Pons (tissue), 1 donor: ENCODE measurements around the gene EXOC7.

Experiments used
- DNase-seq: peaks from one replicate; pipeline ENCODE4 v3.0.0-alpha.2; 2016; ENCODE audit warnings: low spot score

The EXOC7 gene

DNA sequence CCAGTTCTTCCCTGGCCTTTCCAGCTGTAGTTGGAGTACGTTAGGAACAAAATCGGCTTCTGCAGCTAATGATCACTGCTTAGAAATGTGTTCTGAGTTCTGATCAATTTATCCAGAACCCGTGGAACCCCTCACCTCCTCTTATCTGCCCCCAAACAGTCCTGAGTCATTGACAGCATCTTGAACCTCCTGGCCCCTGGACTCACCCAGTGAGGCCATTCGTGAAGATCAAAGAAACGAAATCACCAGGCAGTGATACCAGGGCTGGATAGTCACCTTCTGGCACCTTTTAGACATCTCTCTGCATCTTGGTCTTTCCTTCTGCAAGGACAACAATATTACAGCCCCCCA, 17.0 kb upstream of the EXOC7 start:
- no peak for DNase-seq

DNA sequence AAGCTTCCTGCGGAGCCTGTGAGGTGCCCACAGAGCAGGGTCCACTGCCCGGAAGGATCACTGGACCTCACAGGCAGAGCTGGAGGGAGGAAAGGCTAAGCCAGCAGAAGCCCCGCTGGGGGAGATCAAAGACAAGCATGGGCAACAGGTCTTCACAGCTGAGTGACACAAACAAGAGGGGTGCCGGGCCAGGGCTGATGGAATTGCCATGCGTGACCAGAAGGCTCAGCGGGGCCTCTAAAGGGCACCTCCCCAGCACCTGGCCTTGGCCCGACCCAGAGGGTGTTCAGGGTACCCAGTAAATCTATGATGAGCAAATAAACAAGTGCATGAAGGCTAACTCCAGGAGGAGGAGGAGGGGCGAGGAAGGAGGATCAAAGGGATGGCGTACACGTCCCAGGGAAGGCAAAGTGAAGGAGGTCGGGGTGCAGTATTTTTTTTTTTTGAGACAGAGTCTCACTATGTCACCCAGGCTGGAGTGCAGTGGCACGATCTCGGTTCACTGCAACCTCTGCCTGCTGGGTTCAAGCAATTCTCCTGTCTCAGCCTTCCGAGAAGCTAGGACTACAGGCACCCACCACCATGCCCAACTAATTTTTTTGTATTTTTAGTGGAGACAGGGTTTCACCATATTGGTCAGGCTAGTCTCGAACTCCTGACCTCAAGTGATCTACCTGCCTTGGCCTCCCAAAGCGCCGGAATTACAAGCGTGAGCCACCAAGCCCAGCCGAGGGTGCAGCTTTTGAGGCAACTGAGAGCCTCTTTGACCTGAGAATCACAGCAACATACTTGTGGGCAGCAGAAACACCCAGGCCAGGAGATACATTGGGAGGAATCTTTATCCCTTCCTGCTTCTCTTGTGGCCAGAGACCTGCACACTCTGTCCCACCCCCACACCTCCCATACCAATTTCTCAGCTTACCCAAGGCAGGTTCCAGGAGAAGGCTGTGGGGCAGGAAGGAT, 16.1 kb upstream of the EXOC7 start:
- no peak for DNase-seq

DNA sequence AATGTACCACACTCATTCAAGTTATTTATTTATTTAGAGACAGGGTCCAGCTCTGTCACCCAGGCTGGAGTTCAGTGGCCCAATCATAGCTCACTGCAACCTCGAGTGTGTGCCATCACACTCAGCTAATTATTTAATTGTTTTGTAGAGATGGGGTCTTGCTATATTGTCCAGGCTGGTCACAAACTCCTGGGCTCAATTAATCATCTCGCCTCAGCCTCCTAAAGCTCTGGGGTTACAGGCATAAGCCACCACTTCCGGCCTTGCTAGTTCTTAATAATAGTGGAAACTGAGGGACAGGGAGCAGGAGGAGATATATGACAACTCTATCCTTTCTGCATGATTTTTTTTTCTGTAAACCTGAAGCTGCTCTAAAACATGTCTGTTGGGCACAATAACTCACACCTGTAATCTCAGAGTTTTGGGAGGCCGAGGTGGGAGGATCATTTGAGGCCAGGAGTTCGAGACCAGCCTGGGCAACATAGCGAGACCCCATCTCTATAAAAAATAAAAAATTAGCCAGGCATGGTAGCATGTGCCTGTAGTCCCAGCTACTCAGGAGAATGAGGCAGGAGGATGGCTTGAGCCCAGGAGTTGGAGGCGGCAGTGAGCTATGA, 11.7 kb upstream of the EXOC7 start:
- no peak for DNase-seq

DNA sequence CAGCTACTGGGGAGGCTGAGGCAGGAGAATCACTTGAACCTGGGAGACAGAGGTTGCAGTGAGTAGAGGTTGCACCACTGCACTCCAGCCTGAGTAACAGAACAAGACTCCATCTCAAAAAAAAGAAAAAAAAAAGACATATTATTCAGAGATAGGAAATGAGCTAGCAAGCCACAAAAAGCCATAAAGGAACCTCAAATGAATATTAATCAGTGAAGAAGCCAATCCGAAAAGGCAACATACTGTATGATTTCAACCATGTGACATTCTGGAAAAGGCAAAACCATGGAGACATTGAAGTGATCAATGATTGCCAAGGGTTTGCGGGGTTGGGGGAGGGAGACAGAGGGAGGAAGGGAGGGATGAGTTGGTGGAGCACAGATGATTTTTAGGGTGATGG, 8.4 kb upstream of the EXOC7 start:
- DNase-seq = no peak

DNA sequence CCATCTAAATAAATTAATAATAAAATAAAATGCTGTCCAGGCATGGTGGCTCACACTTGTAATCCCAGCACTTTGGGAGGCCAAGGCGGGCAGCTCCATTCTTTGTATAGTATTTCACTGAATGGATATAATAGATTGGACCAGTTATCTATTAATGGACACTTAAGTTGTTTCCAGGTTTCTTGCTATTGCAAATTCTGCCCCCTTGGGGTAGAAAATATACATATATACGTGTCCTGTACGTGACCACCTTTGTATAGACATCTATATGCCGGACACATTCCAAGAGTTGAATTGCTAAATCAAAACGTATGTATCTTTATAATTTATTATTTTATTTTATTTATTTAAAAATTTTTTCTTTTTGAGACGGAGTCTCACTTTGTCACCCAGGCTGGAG, 3.9 kb upstream of the EXOC7 start:
- DNase-seq = no peak

DNA sequence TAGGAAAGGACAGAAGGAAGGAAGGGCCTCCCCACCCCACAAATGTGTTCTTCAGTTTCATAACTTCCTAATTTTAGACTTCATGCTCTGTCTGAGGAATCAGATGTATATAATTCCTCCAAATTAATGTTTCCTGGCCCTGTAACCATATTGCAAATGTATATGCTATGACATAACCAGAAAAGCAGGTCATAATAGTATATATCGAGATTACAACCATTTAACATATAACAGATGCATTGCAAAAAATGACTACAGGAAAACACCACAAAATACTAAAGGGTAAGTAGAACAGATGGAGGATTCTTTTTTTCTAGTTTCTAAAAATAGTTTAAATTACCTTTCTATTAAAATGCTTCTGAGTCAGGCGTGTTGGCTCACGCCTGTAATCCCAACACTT, 3.1 kb upstream of the EXOC7 start:
- DNase-seq = no peak

DNA sequence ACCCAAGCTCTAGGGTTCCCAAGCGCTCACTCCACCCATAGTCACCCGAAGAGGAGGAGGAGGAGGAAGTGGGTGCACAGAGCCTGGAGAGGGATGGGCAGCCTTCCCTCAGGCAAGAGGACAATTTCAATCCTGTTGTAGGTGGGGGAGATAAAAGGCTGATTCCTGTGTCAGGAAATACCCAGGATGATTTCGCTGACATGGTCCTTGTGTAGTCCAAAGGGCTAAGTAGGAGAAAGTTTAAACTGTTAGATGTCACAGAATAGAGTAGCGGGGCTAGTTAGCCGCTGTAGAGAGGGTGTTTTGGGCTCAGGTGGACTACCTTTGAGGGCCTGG, 1.3 kb upstream of the EXOC7 start:
- DNase-seq = no peak

DNA sequence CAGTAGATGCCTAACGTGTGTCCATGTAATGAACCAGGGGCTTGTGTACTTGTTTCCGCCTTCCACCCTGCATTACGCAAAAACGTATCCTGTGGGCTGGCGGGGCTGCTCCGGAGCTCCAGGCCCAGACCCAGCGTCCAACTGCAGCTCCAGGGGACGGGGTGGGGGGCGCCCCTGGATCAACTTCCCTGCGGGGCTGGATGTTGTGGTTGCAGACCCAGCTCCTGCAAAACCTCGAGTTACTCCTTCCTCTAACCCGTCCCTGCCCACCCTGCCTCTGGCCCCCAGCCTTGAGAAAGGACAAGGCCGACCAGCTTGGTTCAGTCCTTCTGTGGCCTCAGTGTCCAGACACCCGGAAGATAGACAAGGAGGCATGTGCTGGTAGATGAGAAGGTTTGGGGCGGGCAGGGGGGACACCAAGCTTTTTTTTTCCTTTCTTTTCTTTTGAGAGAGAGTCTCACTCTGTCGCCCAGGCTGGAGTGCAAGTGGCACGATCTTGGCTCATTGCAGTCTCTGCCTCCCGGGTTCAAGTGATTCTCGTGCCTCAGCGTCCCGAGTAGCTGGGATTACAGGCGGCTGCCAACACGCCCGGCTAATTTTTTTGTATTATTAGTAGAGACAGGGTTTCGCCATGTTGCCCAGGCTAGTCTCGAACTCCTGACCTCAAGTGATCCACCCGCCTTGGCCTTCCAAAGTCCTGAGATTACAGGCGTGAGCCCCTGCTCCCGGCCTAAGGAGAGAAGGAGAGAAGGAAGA, 731 bp upstream of the EXOC7 start:
- no peak for DNase-seq

DNA sequence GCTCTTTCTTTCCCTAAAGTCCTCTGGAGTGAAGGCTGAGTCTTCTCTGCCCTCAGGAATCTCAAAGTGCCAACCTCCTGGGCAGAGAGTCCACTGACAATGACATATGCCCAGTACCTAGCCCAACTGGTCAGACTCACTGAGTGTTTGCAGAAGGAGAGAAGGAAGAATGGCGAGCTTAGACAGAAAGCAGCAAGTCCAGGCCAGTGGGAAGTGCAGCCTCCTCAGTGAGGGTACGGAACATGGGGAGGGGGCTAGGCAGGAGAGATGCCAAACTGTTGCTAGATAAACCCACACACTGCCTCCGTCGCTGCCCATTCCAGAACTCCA, 678 bp downstream of the EXOC7 start:
- DNase-seq = no peak

DNA sequence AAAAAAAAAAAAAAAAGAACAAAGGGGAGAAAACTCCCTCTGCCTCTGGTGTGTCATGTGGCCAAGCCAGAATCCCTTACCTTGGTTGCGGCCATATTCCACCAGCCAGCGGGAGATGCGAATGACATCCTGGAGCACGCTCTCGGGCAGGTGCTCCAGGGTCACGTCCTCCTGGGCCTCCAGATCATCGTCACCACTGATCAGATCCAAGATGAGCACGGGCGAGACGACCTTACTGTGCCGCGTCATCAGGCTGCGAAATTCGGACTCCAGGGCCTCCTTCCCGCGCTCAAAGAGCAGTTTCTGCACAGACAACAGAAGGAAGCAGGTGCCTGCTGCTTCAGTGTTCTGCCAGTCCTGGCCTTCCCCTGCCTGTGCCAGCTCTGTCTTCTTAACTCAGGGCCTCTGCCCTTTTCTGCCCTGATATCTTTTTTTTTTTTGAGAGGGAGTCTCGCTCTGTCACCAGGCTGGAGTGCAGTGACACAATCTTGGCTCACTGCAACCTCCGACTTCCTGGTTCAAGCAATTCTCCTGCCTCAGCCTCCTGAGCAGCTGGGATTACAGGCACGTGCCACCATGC, 5.8 kb downstream of the EXOC7 start:
- no peak for DNase-seq

DNA sequence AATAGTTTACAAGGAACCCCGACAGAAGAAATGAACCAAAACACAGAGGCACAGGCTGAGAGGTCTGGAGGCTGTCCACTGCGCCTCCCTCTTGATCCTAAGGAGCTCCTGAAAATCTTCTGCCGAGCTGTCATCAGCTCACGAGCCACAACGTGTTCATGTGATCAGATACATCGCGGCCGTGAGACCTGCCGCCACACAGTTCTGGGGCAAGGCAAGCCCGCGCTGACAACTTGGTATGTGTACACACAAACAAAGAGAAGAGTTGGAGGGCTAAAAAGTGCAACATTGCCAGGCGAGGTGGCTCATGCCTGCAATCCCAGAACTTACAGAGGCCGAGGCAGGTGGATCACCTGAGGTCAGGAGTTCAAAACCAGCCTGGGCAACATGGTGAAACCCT, 7.6 kb downstream of the EXOC7 start:
- no peak for DNase-seq

DNA sequence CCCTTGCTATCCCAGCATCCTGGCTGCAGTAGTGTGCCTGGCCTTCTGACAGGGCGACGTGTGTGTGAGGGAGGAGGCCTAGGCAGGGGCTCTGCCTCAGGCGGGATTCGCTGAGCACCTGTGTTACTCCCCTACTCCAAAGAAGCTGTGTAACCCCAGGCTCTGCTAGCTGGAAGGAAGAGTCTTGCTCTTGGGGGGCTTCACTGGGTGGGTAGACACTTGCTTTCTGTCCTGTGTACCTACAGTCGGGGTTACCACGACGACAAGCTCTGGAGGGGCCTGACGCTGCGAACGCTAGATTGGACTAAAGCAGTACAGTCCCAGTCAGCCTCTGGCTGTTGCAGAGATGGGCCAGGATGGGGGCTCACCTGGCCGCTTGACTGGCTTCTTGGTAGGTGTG, 9.5 kb downstream of the EXOC7 start:
- no peak for DNase-seq

DNA sequence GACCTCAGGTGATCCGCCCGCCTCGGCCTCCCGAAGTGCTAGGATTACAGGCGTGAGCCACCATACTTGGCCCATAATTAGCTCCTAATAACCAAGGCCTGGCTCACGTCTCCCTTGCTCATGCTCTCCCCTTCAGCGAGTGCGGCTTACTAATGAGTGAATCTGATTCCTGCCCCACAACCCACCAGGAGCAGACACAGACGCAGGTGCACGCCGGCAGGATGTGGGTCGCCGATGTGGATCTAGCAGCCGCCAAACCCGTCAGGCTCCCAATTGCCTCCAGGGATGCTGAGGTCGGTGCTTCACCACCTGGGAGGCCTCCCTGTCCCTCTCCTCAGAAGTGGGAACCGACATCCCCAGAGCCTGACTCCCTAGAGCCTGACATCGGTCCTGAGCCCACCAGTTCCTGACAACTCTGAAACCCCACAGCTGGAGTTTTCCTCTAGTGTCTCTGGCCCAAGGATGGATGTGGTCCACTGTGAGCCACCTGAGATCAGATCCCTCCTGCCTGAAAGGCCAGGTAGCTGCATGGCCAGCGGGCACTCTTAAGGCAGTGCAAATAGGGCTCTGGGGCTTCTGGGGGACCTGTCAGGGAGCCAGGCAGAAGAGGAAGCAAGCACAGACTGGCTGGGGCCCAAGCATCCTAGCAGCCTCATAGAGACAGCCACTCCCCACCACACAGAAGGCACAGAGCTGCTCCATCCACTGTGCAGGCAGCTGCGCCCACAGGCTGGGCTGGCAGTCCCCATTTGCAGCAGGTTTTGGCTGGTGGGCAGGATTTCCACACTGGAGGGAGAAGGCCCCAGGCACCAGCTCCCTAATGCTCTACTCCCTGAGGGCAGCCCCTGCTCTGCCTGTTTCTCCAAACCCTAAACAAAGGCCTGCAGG, 10.8 kb downstream of the EXOC7 start:
- DNase-seq = no peak

DNA sequence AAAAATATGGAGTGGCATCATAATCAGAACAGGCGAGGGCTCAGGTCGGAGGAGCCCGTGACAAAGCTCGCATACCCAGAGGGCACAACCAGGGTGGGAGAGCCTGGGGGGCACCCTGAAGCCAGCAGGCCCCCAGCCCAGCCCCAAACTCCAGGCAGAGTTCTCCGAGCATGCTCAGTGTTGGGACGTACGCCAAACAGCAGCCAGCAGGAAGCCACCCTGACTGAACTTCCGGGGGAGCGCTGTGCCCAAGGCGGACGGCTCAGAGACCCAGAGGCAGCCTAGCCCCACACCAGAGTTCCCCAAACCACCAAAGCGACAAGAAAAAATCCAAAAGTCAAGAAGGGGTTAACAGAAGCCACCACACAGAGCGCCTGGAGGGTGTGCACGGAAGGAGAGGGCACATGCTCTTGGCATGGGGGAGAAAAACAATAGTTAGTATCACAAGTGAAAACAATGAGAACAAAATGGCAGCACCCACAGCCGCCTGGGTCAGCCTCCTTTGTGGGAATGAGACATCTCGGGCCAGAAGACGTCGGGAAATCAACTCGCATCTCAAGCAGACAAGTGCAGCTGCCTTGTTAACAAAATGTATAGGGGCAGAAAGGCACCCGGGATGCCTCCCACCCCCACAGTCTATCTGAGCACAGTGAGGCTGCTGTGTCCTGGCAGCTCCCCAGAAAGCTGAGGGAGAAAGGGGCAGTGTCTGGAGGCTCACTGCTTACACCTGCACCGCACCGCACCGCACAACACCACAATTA, 11.9 kb downstream of the EXOC7 start:
- DNase-seq = peak; percentile 25

DNA sequence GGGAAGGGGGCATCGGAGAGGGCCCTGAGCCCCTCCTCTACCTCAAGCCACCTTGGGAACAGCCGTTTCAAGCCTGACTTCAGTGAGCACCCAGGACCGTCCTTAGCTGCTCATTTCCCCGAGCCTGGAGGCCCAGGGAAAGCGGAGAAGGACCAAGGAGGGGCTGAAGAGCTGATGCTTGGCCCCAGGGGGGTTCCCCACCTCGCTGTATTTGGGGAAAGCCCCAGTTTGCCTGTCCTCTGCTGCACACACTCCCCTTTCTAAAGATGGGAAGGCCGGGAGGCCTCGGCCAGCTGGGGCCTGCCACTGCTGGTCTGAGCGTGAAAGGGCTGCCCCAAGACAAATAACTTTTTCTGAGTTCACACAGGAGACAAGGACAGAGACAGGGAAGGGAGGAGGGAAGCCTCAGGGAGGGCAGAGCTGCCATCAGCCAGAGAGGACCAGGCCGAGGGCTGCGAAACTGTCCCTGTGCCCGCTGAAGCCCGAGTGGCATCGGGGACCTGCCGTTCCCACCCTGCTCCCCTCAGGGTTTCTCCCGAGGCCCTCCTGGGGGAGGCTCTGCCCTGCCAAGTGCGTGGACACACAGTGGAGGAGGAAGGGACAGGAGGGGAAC, 13.0 kb downstream of the EXOC7 start:
- no peak for DNase-seq

DNA sequence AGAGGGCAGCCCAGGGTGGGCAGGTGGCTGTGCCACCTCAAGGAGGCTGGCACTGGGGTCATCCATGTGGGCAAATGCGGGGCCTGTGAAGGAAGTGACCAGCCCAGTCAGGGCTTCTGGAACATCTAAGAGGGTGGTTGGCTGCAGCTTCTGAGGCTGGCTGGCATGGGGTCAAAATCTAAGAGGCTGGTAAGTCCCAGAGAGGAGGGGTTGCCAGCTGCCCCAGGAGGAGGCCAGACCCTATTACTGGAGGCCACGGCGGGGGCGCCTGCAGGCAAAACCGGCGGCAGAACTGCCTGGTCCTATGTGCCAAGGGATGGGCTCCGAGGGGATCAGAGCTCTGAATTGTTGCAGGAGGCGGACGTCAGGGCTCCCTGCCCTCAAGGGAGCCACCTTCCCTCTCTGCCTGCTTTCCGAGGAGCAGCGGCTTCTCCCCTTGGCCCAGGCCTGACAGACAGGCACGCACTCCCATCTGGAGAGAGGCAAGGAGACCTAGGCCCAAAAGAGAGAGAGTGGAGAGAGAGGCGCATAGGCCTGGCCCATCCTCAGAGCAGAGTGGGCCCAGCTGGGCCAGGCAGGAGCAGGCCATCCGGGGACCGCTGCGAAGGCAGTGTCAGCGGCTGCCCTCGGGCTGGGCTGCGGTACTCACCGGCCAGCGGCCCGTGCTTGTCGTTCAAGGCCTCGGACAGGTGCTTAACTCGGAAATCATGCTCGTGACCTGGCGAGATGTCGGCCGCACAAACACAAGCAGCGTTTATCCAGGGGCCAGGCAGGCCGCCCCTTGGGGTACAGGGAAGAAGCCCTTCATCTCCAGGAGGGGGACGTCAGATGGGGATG, 13.7 kb downstream of the EXOC7 start:
- no peak for DNase-seq

DNA sequence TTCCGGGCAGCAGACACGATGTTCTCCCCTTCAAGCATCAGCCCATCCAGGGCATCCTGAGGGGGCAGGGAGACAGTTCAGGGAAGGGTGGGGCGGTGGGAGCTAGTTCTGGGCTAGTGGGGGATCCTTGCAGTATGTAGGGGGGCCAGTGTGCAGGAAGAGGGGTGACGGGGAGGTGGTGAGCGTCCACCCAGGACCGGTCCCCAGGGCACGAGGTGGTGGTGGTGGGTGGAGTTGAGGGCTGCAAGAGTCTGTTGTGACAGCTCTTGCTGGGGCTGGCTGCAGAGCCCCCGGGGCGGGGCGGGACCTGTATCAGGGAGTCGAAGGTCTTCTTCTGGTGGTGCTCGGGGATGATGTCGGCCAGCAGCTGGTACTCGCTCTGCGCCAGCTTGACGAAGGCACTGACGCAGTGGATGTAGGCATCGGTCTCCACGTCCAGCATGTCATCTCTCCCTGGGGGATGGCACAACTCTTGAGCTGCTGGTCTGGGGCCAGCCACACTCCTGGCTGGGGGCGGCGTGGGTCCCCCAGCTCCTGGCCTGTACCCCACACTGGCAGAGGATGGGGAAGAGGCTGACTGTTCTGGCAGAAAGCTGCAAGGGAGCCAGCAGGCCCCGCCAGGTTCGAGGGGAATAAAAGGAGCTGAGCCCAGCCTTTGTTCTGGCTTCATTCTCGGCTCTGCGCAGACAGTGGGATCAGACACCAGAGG, 14.6 kb downstream of the EXOC7 start:
- no peak for DNase-seq

DNA sequence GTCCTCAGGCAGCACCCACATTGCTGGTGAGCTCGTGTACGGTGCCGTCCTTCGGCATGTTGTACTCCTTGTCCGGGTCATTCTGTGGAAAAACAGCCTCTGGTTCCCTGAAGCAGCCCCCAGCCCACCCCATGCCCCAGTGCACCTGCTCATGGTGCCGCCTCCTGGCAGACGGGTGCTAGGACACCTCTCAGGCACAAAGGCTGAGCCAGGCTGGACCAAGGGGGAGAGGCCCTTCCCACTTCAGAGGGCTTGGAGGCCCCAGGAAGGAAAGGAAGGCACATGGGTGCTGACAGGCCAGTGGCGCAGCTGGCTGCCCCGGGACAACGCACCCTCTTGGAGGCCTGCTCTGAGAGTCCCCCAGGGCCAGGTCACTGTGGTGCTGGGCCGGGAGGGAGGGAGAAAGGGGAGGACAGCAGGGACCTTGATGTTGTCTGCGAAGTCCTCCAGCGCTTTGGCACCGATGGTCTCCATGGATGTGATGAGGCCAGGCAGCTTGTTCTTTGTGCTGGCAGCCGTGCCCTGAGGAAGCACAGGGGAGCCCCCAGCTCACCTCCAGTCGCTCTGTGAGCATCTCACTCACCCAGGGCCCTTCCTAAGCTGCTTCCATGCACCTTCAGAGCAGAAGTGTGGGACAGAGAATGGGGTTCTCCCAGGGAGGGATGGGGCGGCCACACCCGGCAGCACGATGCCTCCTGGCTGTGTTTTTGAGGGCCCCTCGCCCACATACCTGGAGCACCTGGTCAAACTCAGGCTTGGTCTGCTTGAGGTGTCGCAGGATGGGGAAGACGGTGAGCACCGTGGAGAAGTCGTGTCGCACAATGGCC, 15.3 kb downstream of the EXOC7 start:
- DNase-seq = no peak
